HUDEP-2 (cell line): ENCODE results near the gene RPN1.

Experiments used
- DNase-seq, 76 experiments: peaks; one replicate each; lab custom pipeline; 2025; ENCODE audit not compliant: unreplicated experiment in 76 of 76; lab: John Stamatoyannopoulos, UW

The RPN1 gene

DNA sequence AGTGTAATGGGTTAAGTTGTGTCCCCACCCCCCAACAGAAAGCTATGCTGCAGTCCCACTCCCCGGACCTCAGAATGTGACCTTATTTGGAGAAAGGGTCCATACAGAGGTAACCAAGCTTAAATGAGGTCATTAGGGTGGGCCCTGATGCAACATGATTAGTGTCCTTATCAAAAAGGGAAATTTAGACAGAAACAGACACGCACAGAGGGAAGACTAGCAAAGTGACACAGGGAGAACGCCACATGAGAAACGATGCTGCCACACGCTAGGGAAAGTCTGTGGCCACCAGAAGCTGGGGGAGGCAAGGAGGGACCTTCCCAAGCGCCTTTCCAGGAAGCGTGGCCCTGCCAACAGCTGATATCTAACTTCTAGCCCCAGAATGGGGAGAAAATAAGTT is 65.4 kb downstream of the RPN1 start:
- DNase-seq, result peak in 52 of 76 experiments; percentile 7 to 68 (median 30)

DNA sequence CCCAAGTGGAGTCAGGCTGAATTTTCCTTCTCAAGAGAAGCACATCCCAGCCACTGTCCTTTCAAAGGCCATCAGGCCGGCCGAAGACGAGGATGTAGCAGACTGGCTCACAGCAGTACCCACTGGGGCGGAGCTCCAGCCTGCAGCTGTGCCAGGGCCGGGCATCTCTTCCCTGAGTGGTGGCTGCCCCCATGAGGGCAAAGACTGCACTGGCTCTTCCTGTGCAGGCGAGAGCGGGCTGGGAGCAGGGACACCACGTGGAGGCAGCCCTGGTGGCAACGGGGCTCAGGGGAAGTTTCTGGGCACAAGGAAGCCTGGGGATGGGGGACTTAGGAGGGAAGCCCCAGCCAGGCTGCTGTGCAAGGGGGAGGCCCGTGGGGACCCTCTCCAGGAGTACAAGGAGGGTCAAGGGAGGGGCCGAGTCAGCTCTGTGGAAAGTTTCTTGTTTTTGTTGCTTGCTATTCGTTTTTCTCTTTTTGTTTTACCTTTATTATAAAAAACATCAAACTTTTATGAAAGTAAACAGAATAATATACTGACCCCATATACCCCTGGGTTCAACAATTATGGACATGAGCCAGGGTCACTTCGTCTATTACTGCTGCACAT is 66.1 kb downstream of the RPN1 start:
- DNase-seq, result peak in 74 of 76 experiments; percentile 26 to 88 (median 78)

DNA sequence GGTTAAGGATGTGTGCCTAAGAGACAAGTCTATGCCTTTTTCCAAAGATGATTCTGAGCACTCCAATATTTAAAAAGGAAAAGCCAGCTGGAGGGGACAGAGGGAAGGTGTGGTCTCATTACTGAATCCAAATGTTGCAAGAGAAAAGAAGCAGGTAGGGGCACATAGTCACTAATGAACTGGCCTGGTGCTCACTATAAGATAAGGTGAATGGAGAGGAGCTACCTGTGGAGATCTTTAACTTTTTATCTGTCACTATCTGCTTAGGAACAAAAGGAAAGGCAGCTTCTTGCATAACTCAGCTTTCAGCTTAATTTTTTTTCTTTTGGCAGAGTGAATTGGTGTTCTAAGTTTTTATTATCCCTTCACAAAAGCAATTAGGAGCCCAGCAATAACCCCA is 69.1 kb downstream of the RPN1 start:
- DNase-seq, result no peak

DNA sequence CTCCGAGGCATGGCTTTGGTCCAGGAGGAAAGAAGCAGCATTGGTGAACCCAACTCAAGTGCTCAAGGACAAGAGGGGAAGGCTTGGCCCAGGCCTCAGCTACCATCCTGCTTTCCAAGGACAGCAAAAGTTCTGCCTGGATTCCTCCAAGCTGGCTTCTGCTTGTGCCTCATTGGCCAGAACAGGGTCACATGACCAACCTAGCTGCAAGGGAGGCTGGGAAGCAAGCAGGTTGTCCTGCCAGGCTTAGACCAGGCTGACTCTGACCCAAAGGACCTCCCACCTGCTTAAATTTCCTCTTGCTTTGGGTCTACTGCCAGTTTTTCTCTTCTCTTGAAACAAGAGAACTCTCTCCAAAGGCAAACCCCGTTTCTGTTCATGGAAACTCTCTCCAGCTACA is 70.7 kb downstream of the RPN1 start:
- no peak for DNase-seq

DNA sequence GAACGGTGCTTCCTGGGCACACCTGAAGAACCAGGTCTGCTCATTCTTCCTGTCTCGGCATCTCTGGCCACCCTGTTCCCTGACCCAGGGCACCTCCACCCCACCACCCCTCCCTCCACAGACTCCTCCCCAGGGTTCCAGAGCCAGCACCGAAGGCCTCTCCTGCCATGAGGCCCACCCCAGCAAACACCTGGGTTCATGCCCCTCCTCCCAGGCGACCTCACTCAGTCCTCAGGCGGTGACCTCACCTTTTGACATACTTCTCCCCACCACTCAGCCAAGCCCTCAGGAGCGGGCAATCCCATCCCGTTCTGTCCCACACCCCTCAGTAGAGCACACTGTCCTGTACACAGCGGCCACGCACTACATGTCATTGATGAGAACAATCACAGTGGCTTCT is 72.3 kb downstream of the RPN1 start:
- no peak for DNase-seq

DNA sequence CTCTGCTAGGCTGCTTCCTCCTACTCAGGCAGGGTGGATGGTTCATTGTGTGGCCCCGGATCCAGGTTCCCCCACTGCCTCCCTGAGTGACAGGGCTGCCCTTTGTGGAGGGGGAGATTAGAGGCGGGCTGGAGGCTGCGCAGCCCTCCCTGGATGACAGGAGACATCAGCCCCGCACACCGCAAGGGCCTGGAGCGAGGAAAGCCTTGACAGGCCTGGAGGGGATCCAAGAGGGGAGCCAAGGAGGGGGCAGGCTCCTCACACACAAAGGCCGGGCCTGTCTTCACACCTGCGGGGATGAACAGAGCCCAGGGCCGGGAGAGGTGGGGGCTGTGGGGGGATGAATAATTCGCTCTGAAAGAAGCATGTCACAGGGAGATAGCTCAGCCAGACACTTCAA is 72.9 kb downstream of the RPN1 start:
- DNase-seq, result no peak

DNA sequence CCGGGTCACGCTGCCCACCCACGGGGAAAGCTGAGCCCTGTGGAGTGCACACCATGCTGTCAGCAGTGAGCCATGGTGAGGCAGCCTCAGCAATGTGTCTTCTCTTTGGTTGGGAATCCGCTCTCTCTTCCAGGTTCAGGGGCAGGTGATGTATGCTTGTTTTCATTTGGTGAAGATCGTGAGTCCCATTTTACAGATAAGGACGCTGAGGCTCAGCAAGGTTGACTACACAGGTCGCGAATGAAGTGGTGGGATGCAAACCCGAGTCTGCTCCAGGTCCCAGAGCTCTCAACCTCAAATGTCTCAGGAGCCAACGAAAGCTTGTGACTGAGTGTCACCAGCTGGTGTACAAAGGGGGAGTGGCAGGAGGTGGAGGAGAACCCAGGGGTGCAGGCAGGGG is 74.3 kb downstream of the RPN1 start:
- no peak for DNase-seq

DNA sequence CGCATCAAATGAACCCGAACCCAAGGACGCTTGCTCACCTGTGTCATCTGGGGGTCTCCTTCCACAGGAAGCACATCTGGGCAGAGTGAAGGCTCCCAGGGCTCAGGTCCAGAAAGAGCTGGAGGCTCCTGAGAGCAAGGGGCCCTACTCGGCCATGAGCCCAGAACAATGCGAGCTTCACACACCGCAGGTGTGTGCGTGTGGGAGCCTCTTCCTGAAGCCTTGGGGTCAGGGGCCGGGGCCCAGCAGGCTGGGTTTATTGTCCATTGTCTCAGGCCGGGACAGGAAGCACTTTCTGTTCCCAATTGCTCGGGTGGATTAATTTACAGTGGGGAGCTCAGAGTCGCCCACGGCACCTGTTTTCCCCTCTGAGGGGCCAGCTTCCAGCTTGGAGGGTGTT is 74.8 kb downstream of the RPN1 start:
- DNase-seq, result no peak

DNA sequence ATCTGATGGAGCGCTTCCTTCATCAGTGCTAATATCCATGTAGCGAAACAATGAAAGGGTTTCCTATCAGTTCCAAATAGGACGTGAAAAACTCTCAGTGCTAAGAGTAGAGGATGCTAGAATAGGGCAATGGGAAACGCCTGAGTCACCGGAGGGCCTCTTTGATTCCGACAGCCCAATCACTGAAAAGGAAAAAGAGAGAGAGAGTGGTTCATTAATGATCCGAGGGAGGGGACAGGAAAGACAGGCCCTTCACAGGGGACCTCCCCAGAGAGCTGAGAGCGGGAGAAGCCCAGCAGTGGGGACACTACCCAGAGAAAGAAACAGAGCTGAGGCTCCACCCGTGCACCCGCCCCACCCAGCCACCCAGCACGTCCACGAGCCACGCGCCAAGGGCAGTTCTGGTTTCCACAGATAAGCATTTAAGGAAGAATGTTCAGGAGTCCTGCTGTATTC is 76.9 kb downstream of the RPN1 start:
- DNase-seq, result peak in 13 of 76 experiments; percentile 6 to 48 (median 20)

DNA sequence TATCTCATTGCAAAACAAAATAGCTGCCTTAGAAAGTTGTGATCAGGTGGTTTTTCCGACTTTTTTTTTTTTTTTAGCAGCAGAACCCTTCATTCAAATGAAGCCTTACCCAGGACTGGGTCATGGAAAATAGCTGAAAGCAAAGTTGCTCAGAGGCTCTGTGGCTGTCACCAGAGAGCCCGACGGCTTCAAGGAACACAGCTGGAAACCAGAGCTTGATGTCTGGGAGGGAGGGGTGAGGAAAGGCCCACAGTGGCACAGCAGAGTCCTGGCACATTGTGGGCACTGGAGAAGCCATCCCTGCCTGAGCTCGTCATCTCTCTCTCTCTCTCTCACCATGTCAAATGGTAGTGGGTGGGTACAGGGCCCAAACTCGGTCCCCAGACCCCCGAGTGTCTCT is 77.5 kb downstream of the RPN1 start:
- no peak for DNase-seq

DNA sequence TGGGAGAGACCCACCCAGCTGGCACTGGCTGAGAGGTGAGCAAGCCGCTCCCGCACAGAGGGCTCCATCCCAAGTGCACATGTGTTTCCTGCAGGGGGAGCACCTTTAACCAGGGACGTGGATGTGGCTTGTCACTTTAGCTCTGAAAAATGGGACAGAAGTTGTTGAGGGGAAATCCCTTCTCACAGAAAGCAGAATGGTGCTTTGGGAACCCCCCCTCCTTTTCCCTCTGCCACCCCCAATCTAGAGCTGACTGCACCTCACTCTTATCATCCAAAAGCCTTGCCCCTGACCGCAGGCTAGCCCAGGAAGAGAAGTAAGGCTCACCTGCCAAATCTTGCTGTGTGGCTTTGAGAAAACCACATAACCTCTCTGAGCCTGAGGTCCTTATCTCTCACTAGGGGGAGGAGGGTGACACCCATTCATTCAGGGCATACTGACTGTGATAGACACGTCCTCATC is 77.9 kb downstream of the RPN1 start:
- DNase-seq, result peak in 9 of 76 experiments; percentile 5 to 27 (median 19)

DNA sequence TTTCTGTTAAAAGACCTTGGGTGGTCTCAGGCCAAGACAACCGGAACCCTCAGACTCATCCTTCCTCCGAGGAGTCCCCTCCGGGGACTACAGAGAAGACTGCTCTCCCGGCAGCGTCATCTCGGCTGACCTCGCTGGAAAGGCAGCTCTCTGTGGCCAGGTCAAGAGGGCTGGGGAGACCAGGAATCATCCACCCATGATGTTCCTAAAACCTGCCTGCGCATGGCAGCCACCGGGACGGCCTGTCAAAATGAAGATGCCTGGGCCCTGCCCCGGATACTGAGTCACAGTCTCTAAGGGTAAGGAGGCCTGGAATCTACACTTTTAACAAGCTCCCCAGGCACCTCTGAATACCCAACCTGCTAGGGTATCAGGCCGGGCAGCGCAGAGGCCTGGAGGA is 78.6 kb downstream of the RPN1 start:
- DNase-seq, result no peak
